ENCODE data around the gene PLAU. TPM values are rescaled to one million over a fixed set of nuclear protein-coding genes. Genes with fewer than 3 reads are reported as not detected.

PLAU gene
- polyA plus RNA-seq, 2 of the 4 experiments (the other 2 are of a cell fraction): 75.8 to 82.6 TPM

DNA sequence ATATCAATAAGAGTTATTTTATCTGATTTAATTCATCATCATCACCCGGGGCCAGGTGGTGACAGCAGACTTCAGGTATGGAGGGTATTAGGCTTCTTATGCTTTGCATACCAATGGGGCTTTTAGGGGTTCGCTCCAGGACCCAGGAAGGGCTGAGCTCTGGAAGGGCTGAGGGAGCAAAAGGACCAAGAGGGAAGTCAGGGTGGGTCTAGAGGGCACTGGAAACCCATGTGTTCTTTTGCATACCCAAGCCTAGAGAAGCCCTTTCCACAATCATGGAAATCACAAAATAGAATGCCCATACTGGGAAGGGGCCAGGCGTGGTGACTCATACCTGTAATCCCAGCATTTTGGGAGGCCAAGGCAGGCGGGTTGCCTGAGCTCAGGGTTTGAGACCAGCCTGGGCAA, 56.1 kb downstream of the PLAU start (continued):
- TF ChIP-seq EHMT2 (IDR thresholded peaks at IDR 0.05; ENCODE audit: low read depth) (no peak), KDM5A (IDR thresholded peaks at IDR 0.05) (no peak), NPAS2 (CRISPR knock-in tag; IDR thresholded peaks at IDR 0.05; ENCODE audit: borderline replicate concordance) (no peak), TP53 (CRISPR knock-in tag; IDR thresholded peaks at IDR 0.05) (no peak), CBX8 (IDR thresholded peaks at IDR 0.05) (no peak), ZC3H11A (IDR thresholded peaks at IDR 0.05) (0 out of 2 replicates have a peak, but pooled peaks have one; percentile 5), POLR2AphosphoS2 (conservative IDR thresholded peaks at IDR 0.05; ENCODE audit: low read length) (no peak)
- TF ChIP-seq, protein P1, sequence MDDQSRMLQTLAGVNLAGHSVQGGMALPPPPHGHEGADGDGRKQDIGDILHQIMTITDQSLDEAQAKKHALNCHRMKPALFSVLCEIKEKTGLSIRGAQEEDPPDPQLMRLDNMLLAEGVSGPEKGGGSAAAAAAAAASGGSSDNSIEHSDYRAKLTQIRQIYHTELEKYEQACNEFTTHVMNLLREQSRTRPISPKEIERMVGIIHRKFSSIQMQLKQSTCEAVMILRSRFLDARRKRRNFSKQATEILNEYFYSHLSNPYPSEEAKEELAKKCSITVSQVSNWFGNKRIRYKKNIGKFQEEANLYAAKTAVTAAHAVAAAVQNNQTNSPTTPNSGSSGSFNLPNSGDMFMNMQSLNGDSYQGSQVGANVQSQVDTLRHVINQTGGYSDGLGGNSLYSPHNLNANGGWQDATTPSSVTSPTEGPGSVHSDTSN (IDR thresholded peaks at IDR 0.05): no peak

Other genes with a start within 250 kb of the PLAU start
- 4.0 and 4.9 TPM in 2 replicates for gene AGAP5, start 213.0 kb upstream of the PLAU start, polyA plus RNA-seq (2011; rRNA removed)
- 2.5 to 2.8 TPM (median 2.6 TPM) in 3 replicates for gene AGAP5, start 213.0 kb upstream of the PLAU start, polyA plus RNA-seq (2017; fragmentation: RNase III; extraction: RNeasy Plus Mini Kit Qiagen cat#74134 plus additional on column Dnase treatment)
- gene SEC24C, start 166.8 kb upstream of the PLAU start, polyA plus RNA-seq (2011; rRNA removed): 84.7 and 121 TPM in 2 replicates
- 52.6 to 54.3 TPM (median 54.1 TPM) in 3 replicates for gene SEC24C, start 166.8 kb upstream of the PLAU start, polyA plus RNA-seq (2017; fragmentation: RNase III; extraction: RNeasy Plus Mini Kit Qiagen cat#74134 plus additional on column Dnase treatment)
- 67.2 and 75.4 TPM in 2 replicates for gene CHCHD1, start 129.1 kb upstream of the PLAU start, polyA plus RNA-seq (2011; rRNA removed)
- gene CHCHD1, start 129.1 kb upstream of the PLAU start, polyA plus RNA-seq (2017; fragmentation: RNase III; extraction: RNeasy Plus Mini Kit Qiagen cat#74134 plus additional on column Dnase treatment): 75.2 to 83.1 TPM (median 80.6 TPM) in 3 replicates
- 24.3 and 31.7 TPM in 2 replicates for gene ZSWIM8, start 125.5 kb upstream of the PLAU start, polyA plus RNA-seq (2011; rRNA removed)
- 33.9 to 44.5 TPM (median 43.0 TPM) in 3 replicates for gene ZSWIM8, start 125.5 kb upstream of the PLAU start, polyA plus RNA-seq (2017; fragmentation: RNase III; extraction: RNeasy Plus Mini Kit Qiagen cat#74134 plus additional on column Dnase treatment)
- gene NDST2, start 99.5 kb upstream of the PLAU start, polyA plus RNA-seq (2011; rRNA removed): 11.2 and 12.7 TPM in 2 replicates
- 11.7 to 14.9 TPM (median 14.2 TPM) in 3 replicates for gene NDST2, start 99.5 kb upstream of the PLAU start, polyA plus RNA-seq (2017; fragmentation: RNase III; extraction: RNeasy Plus Mini Kit Qiagen cat#74134 plus additional on column Dnase treatment)
- gene CAMK2G, start 36.6 kb upstream of the PLAU start, polyA plus RNA-seq (2011; rRNA removed): 22.6 and 27.5 TPM in 2 replicates
- 22.8 to 26.6 TPM (median 25.5 TPM) in 3 replicates for gene CAMK2G, start 36.6 kb upstream of the PLAU start, polyA plus RNA-seq (2017; fragmentation: RNase III; extraction: RNeasy Plus Mini Kit Qiagen cat#74134 plus additional on column Dnase treatment)
- gene VCL, start 87.0 kb downstream of the PLAU start, polyA plus RNA-seq (2011; rRNA removed): 101 and 112 TPM in 2 replicates
- 111 to 119 TPM (median 112 TPM) in 3 replicates for gene VCL, start 87.0 kb downstream of the PLAU start, polyA plus RNA-seq (2017; fragmentation: RNase III; extraction: RNeasy Plus Mini Kit Qiagen cat#74134 plus additional on column Dnase treatment)
- 75.8 and 83.0 TPM in 2 replicates for gene AP3M1, start 239.7 kb downstream of the PLAU start, polyA plus RNA-seq (2011; rRNA removed)
- 38.5 to 41.0 TPM (median 39.0 TPM) in 3 replicates for gene AP3M1, start 239.7 kb downstream of the PLAU start, polyA plus RNA-seq (2017; fragmentation: RNase III; extraction: RNeasy Plus Mini Kit Qiagen cat#74134 plus additional on column Dnase treatment)
- gene ADK, start 240.1 kb downstream of the PLAU start, polyA plus RNA-seq (2011; rRNA removed): 38.4 and 40.7 TPM in 2 replicates
- 32.0 to 37.0 TPM (median 35.8 TPM) in 3 replicates for gene ADK, start 240.1 kb downstream of the PLAU start, polyA plus RNA-seq (2017; fragmentation: RNase III; extraction: RNeasy Plus Mini Kit Qiagen cat#74134 plus additional on column Dnase treatment)

All from A549 (cell line).